Ishikawa (cell line): ENCODE measurements around the gene ACTG2.

Experiments
- CEBPB ChIP-seq: IDR thresholded peaks from 2 replicates; pipeline ENCODE4 v1.6.1; 2012
- CREB1 ChIP-seq: IDR thresholded peaks from 2 replicates; pipeline ENCODE4 v1.6.1; 2012; ENCODE audit warnings: low read depth
- EGR1 ChIP-seq: IDR thresholded peaks from 2 replicates; pipeline ENCODE4 v1.6.1; 2012
- EP300 ChIP-seq: IDR thresholded peaks from 2 replicates; pipeline ENCODE4 v1.6.1; 2012; ENCODE audit warnings: borderline replicate concordance
- FOXM1 ChIP-seq: IDR thresholded peaks from 2 replicates; pipeline ENCODE4 v1.6.1; 2012; ENCODE audit warnings: low read depth, borderline replicate concordance
- MAX ChIP-seq: IDR thresholded peaks from 2 replicates; pipeline ENCODE4 v1.6.1; 2012
- NFIC ChIP-seq: IDR thresholded peaks from 2 replicates; pipeline ENCODE4 v1.6.1; 2012
- RAD21 ChIP-seq: IDR thresholded peaks from 2 replicates; pipeline ENCODE4 v1.6.1; 2012; ENCODE audit warnings: low read depth
- REST ChIP-seq: IDR thresholded peaks from 2 replicates; pipeline ENCODE4 v1.6.1; 2012; ENCODE audit warnings: low read depth, mild to moderate bottlenecking
- TAF1 ChIP-seq: IDR thresholded peaks from 2 replicates; pipeline ENCODE4 v1.6.1; 2012; ENCODE audit warnings: low read depth, mild to moderate bottlenecking
- TCF12 ChIP-seq: IDR thresholded peaks from 2 replicates; pipeline ENCODE4 v1.6.1; 2012; ENCODE audit warnings: low read depth
- TEAD4 ChIP-seq: IDR thresholded peaks from 2 replicates; pipeline ENCODE4 v1.6.1; 2012
- USF1 ChIP-seq: IDR thresholded peaks from 2 replicates; pipeline ENCODE4 v1.6.1; 2012
- YY1 ChIP-seq: IDR thresholded peaks from 2 replicates; pipeline ENCODE4 v1.6.1; 2012; ENCODE audit warnings: low read depth
- ZBTB7A ChIP-seq: IDR thresholded peaks from 2 replicates; pipeline ENCODE4 v1.6.1; 2012; ENCODE audit warnings: low read depth

ACTG2 gene

GRCh38 chr2:73895473-73895872 lies 2.7 kb downstream of the ACTG2 start:
- TF ChIP-seq EP300: no peak
- no peak for TF ChIP-seq RAD21
- TF ChIP-seq YY1: no peak
- TF ChIP-seq MAX: no peak
- TF ChIP-seq REST: no peak
- no peak for TF ChIP-seq NFIC
- TF ChIP-seq TEAD4: no peak
- TF ChIP-seq TAF1: no peak
- TF ChIP-seq USF1: no peak
- TF ChIP-seq CREB1: no peak
- TF ChIP-seq EGR1: no peak
- no peak for TF ChIP-seq FOXM1
- TF ChIP-seq CEBPB: no peak
- no peak for TF ChIP-seq TCF12
- no peak for TF ChIP-seq ZBTB7A

- TF ChIP-seq CEBPB: no peak
- no peak for TF ChIP-seq MAX
- TF ChIP-seq FOXM1: no peak
- no peak for TF ChIP-seq EP300
These were observed 3.8 kb downstream of the ACTG2 start for GRCh38 chr2:73896362-73897239.

- TF ChIP-seq RAD21: no peak
- TF ChIP-seq REST: peak; percentile 16; the same call in 1 of the 2 replicates
These were observed 4.4 kb downstream of the ACTG2 start for GRCh38 chr2:73897240-73897583.

- TF ChIP-seq TAF1 (no peak), FOXM1 (no peak), YY1 (no peak), EGR1 (no peak), CREB1 (no peak), EP300 (no peak), MAX (no peak)
These were observed 5.1 kb downstream of the ACTG2 start for GRCh38 chr2:73897934-73898333.

GRCh38 chr2:73899801-73900336 lies 7.1 kb downstream of the ACTG2 start:
- no peak for TF ChIP-seq FOXM1

- TF ChIP-seq TEAD4: no peak
- no peak for TF ChIP-seq REST
- no peak for TF ChIP-seq ZBTB7A
- TF ChIP-seq TAF1: no peak
- no peak for TF ChIP-seq CREB1
- TF ChIP-seq CEBPB: no peak
- TF ChIP-seq MAX: no peak
- no peak for TF ChIP-seq FOXM1
- TF ChIP-seq NFIC: no peak
- TF ChIP-seq RAD21: no peak
- TF ChIP-seq YY1: no peak
- TF ChIP-seq USF1: no peak
- no peak for TF ChIP-seq EGR1
These were observed 8.3 kb downstream of the ACTG2 start for GRCh38 chr2:73901143-73901542.
